PC-3 (cell line): Measurements from ENCODE around the gene LACC1.
A peak's percentile ranks its signal among the peaks of the same experiment; 100 is the strongest.

Experiments
- EZH2 ChIP-seq: fragments of 300-600 bp; sonication (generic); IDR thresholded peaks from one replicate; pipeline ENCODE4 v1.6.1; 2017; ENCODE audit warnings: antibody characterized with exemption, mild to moderate bottlenecking, low read length; ENCODE audit not compliant: unreplicated experiment
- TF ChIP-seq, protein P1 (sequence below): fragments of 300-600 bp; sonication (generic); conservative IDR thresholded peaks from 2 replicates; pipeline ENCODE4 v1.5.1; 2017; ENCODE audit warnings: antibody characterized with exemption, low read depth, mild to moderate bottlenecking, low read length

DNA sequence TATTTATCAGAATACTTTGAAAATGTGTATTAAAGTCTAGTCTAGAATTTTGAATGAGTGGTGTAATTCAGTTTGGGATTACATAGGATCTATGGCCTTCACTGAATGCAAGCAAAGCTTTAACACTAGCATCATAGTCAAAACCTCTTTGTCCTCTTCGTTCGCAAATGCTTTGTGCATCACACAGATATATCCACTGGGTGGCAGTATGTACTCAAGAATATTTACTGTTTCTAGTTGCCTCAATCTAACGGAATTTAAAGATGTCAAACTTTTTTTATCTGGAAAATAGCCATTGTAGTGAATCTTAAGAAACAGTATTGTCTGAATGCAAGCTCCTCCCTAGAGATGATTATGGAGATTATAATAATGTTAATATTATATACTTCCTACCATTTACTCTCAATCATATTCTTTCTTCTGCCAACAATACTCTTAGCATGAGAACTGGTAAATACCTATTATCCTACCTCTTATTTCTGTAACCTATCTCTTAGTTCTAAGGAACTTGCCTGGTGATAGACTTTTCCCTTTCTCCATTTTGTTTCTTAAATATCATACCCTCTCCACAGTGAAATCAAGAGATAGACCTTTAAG lies 25.8 kb downstream of the LACC1 start:
- TF ChIP-seq, protein P1, sequence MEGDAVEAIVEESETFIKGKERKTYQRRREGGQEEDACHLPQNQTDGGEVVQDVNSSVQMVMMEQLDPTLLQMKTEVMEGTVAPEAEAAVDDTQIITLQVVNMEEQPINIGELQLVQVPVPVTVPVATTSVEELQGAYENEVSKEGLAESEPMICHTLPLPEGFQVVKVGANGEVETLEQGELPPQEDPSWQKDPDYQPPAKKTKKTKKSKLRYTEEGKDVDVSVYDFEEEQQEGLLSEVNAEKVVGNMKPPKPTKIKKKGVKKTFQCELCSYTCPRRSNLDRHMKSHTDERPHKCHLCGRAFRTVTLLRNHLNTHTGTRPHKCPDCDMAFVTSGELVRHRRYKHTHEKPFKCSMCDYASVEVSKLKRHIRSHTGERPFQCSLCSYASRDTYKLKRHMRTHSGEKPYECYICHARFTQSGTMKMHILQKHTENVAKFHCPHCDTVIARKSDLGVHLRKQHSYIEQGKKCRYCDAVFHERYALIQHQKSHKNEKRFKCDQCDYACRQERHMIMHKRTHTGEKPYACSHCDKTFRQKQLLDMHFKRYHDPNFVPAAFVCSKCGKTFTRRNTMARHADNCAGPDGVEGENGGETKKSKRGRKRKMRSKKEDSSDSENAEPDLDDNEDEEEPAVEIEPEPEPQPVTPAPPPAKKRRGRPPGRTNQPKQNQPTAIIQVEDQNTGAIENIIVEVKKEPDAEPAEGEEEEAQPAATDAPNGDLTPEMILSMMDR: peak; percentile 76
- TF ChIP-seq EZH2: no peak
